Iris pigment epithelial cell (primary cell): ENCODE data around the gene SVBP.

ENCODE experiments used
- DNase-seq: peaks from one replicate; pipeline ENCODE4 v3.0.0-alpha.2; 2011; ENCODE audit warnings: low read depth

The SVBP gene

GRCh38 chr1:42806171-42806570, 11.0 kb downstream of the SVBP start:
- DNase-seq, result no peak

- DNase-seq, result peak; percentile 48
Observed at GRCh38 chr1:42801832-42802473, 15.2 kb downstream of the SVBP start.

GRCh38 chr1:42797979-42798378, 19.2 kb downstream of the SVBP start:
- no peak for DNase-seq

- DNase-seq, result no peak
Observed at GRCh38 chr1:42797414-42797813, 19.8 kb downstream of the SVBP start.

GRCh38 chr1:42793824-42794223, 23.4 kb downstream of the SVBP start:
- DNase-seq, result no peak

- DNase-seq, result no peak
Observed at GRCh38 chr1:42788021-42788420, 29.2 kb downstream of the SVBP start.

- DNase-seq, result no peak
Observed at GRCh38 chr1:42786097-42786496, 31.1 kb downstream of the SVBP start.

GRCh38 chr1:42784946-42785693, 32.1 kb downstream of the SVBP start, which contains the start of gene TMEM269:
TMEM269 (plus strand) TSS chr1:42784991; CDS start chr1:42789894, 4,903 bp downstream.
- DNase-seq, result peak; percentile 10

GRCh38 chr1:42784547-42784945, 32.7 kb downstream of the SVBP start:
- no peak for DNase-seq

GRCh38 chr1:42783092-42783491, 34.1 kb downstream of the SVBP start:
- DNase-seq, result no peak

- no peak for DNase-seq
Observed at GRCh38 chr1:42780176-42780575, 37.0 kb downstream of the SVBP start.

- DNase-seq, result no peak
Observed at GRCh38 chr1:42779725-42780124, 37.5 kb downstream of the SVBP start.

- DNase-seq, result peak; percentile 50
Observed at GRCh38 chr1:42777852-42778251, 39.3 kb downstream of the SVBP start.

GRCh38 chr1:42776502-42776901, 40.7 kb downstream of the SVBP start:
- no peak for DNase-seq

GRCh38 chr1:42774928-42775526, 42.2 kb downstream of the SVBP start:
- peak; percentile 11 for DNase-seq

GRCh38 chr1:42773420-42773819, 43.8 kb downstream of the SVBP start:
- DNase-seq, result no peak

GRCh38 chr1:42769811-42770210, 47.4 kb downstream of the SVBP start:
- DNase-seq, result no peak

- DNase-seq, result no peak
Observed at GRCh38 chr1:42768172-42768571, 49.0 kb downstream of the SVBP start.

- no peak for DNase-seq
Observed at GRCh38 chr1:42767510-42768000, 49.6 kb downstream of the SVBP start.

- peak; percentile 99 for DNase-seq
Observed at GRCh38 chr1:42766741-42767509, 50.3 kb downstream of the SVBP start, which contains the start of the genes C1orf50 and P3H1. C1orf50 (plus strand) TSS chr1:42767249; CDS start chr1:42767312, 63 bp downstream. P3H1 (minus strand) TSS chr1:42767028; CDS start chr1:42766971, 57 bp downstream.

GRCh38 chr1:42765832-42766740, 51.1 kb downstream of the SVBP start:
- peak; percentile 77 for DNase-seq
